ENCODE results near the gene TNFRSF8.
A peak's percentile ranks its signal among the peaks of the same experiment; 100 is the strongest.

TNFRSF8 gene

GRCh38 chr1:12072741-12073140, 9.6 kb downstream of the TNFRSF8 start:
- TF ChIP-seq, protein P1, sequence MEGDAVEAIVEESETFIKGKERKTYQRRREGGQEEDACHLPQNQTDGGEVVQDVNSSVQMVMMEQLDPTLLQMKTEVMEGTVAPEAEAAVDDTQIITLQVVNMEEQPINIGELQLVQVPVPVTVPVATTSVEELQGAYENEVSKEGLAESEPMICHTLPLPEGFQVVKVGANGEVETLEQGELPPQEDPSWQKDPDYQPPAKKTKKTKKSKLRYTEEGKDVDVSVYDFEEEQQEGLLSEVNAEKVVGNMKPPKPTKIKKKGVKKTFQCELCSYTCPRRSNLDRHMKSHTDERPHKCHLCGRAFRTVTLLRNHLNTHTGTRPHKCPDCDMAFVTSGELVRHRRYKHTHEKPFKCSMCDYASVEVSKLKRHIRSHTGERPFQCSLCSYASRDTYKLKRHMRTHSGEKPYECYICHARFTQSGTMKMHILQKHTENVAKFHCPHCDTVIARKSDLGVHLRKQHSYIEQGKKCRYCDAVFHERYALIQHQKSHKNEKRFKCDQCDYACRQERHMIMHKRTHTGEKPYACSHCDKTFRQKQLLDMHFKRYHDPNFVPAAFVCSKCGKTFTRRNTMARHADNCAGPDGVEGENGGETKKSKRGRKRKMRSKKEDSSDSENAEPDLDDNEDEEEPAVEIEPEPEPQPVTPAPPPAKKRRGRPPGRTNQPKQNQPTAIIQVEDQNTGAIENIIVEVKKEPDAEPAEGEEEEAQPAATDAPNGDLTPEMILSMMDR (conservative IDR thresholded peaks at IDR 0.05; ENCODE audit: control insufficient read depth, insufficient read depth, low read depth, low read length), result no peak
- H3K4me3 ChIP-seq (ENCODE audit: control insufficient read depth, low read depth, low read length), result no peak overlapping the region
- no peak for DNase-seq (ENCODE audit: low read depth)

DNA sequence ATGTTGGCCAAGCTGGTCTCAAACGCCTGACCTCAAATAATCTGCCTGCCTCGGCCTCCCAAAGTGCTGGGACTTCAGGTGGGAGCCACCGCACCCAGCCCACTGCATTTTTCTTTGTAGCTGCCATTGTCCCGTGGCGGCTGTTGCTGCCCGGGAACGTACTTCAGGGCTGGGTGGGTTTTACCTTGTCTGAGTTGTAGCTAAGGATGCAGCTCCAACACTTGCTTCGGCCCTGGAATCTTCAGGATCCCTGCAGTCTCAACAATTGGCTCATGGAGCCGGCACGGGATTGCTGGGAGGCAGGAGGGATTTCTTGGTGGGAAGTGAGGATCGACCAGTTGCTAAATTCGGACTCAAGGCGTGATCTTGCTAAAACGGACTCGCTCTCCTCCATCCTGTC, 10.7 kb downstream of the TNFRSF8 start:
- TF ChIP-seq, protein P1 (conservative IDR thresholded peaks at IDR 0.05; ENCODE audit: control insufficient read depth, insufficient read depth, low read depth, low read length), result no peak
- no peak for DNase-seq (ENCODE audit: low read depth)
- H3K4me3 ChIP-seq (ENCODE audit: control insufficient read depth, low read depth, low read length), result no peak overlapping the region

- H3K4me3 ChIP-seq (ENCODE audit: control insufficient read depth, low read depth, low read length), result no peak overlapping the region
- peak; percentile 88 for DNase-seq (ENCODE audit: low read depth)
- TF ChIP-seq, protein P1 (conservative IDR thresholded peaks at IDR 0.05; ENCODE audit: control insufficient read depth, insufficient read depth, low read depth, low read length), result no peak
Measured at GRCh38 chr1:12075195-12076114, 12.4 kb downstream of the TNFRSF8 start.

GRCh38 chr1:12076425-12077005, 13.4 kb downstream of the TNFRSF8 start:
- H3K4me3 ChIP-seq (ENCODE audit: control insufficient read depth, low read depth, low read length), result no peak overlapping the region
- TF ChIP-seq, protein P1 (conservative IDR thresholded peaks at IDR 0.05; ENCODE audit: control insufficient read depth, insufficient read depth, low read depth, low read length), result no peak
- no peak for DNase-seq (ENCODE audit: low read depth)

GRCh38 chr1:12078575-12078937, 15.5 kb downstream of the TNFRSF8 start:
- TF ChIP-seq, protein P1 (conservative IDR thresholded peaks at IDR 0.05; ENCODE audit: control insufficient read depth, insufficient read depth, low read depth, low read length), result no peak
- no peak overlapping the region for H3K4me3 ChIP-seq (ENCODE audit: control insufficient read depth, low read depth, low read length)
- DNase-seq (ENCODE audit: low read depth), result no peak

GRCh38 chr1:12078938-12079861, 16.1 kb downstream of the TNFRSF8 start:
- TF ChIP-seq, protein P1 (conservative IDR thresholded peaks at IDR 0.05; ENCODE audit: control insufficient read depth, insufficient read depth, low read depth, low read length), result peak; percentile 63
- no peak overlapping the region for H3K4me3 ChIP-seq (ENCODE audit: control insufficient read depth, low read depth, low read length)
- DNase-seq (ENCODE audit: low read depth), result peak; percentile 51
